Neuronal stem cell (in vitro differentiated cells): ENCODE results near the gene C19orf81.

Experiments
- DNase-seq: peaks from one replicate; pipeline ENCODE4 v3.0.0-alpha.2; 2013; ENCODE audit warnings: low spot score
- H2AFZ ChIP-seq: one replicate; pipeline ENCODE4 v1.6.1; 2013; ENCODE audit warnings: mild to moderate bottlenecking, low read length, inconsistent platforms
- H2AK5ac ChIP-seq: 2 replicates; pipeline ENCODE4 v1.6.1; 2013; ENCODE audit warnings: low read depth, mild to moderate bottlenecking, inconsistent platforms, low read length, moderate library complexity, mixed read lengths
- H2BK120ac ChIP-seq: 2 replicates; pipeline ENCODE4 v1.6.1; 2013; ENCODE audit warnings: low read depth, mild to moderate bottlenecking, inconsistent platforms, low read length, moderate library complexity, mixed read lengths
- H2BK12ac ChIP-seq: one replicate; pipeline ENCODE4 v1.6.1; 2013; ENCODE audit warnings: low read length, inconsistent platforms
- H2BK15ac ChIP-seq: 2 replicates; pipeline ENCODE4 v1.6.1; 2013; ENCODE audit warnings: mild to moderate bottlenecking, low read length, inconsistent platforms, mixed read lengths
- H2BK5ac ChIP-seq: one replicate; pipeline ENCODE4 v1.6.1; 2013; ENCODE audit warnings: inconsistent platforms, mild to moderate bottlenecking, low read length, moderate library complexity
- H3K14ac ChIP-seq: one replicate; pipeline ENCODE4 v1.6.1; 2013; ENCODE audit warnings: low read length, inconsistent platforms
- H3K18ac ChIP-seq: 2 replicates; pipeline ENCODE4 v1.6.1; 2013; ENCODE audit warnings: low read length, inconsistent platforms
- H3K23ac ChIP-seq: 2 replicates; pipeline ENCODE4 v1.6.1; 2013; ENCODE audit warnings: low read depth, mild to moderate bottlenecking, mixed read lengths, low read length, inconsistent platforms; ENCODE audit not compliant: poor library complexity
- H3K27ac ChIP-seq: replicated peaks from 3 replicates; pipeline ENCODE4 v1.5.1; 2013; ENCODE audit warnings: low read length, inconsistent platforms
- H3K27me3 ChIP-seq, 3 experiments: 2 replicates each; pipeline ENCODE4 v1.6.1; 2013; ENCODE audit warnings: low read length in 3 of 3, mild to moderate bottlenecking in 2 of 3, inconsistent platforms in 1 of 3, low read depth in 1 of 3, mixed read lengths in 1 of 3, moderate library complexity in 1 of 3; ENCODE audit not compliant: control insufficient read depth in 3 of 3, insufficient read depth in 3 of 3
- H3K36me3 ChIP-seq, 2 donors: replicated peaks in 1 of 2; 2 replicates each; pipeline ENCODE4 v1.6.1; 2013; ENCODE audit warnings: low read length in 2 of 2; ENCODE audit not compliant: control insufficient read depth in 2 of 2, insufficient read depth in 2 of 2
- H3K4ac ChIP-seq: 2 replicates; pipeline ENCODE4 v1.6.1; 2013; ENCODE audit warnings: inconsistent platforms, mild to moderate bottlenecking, low read length, moderate library complexity
- H3K4me1 ChIP-seq, 2 donors: 1 replicate in 1 of 2; 2 replicates in 1 of 2; pipeline ENCODE4 v1.6.1; 2013; ENCODE audit warnings: low read length in 2 of 2, low read depth in 1 of 2; ENCODE audit not compliant: control insufficient read depth in 2 of 2, insufficient read depth in 1 of 2
- H3K4me2 ChIP-seq: one replicate; pipeline ENCODE4 v1.6.1; 2013; ENCODE audit warnings: mild to moderate bottlenecking, low read length, inconsistent platforms; ENCODE audit not compliant: insufficient read depth, poor library complexity, severe bottlenecking
- H3K4me3 ChIP-seq, 2 donors: 2 replicates each; pipeline ENCODE4 v1.5.1; 2013; ENCODE audit warnings: low read length in 2 of 2, mild to moderate bottlenecking in 2 of 2, inconsistent platforms in 1 of 2, moderate library complexity in 1 of 2
- H3K79me1 ChIP-seq: one replicate; pipeline ENCODE4 v1.6.1; 2013; ENCODE audit warnings: low read depth, mild to moderate bottlenecking, inconsistent platforms, low read length, moderate library complexity
- H3K9ac ChIP-seq: one replicate; pipeline ENCODE4 v1.6.1; 2013; ENCODE audit warnings: mild to moderate bottlenecking, low read depth, low read length, inconsistent platforms; ENCODE audit not compliant: poor library complexity
- H3K9me3 ChIP-seq, 2 donors: replicated peaks in 1 of 2; 2 replicates each; pipeline versions ENCODE3 to v1.6.1; 2013; ENCODE audit warnings: low read length in 2 of 2, mild to moderate bottlenecking in 2 of 2, inconsistent platforms in 1 of 2, low read depth in 1 of 2, mixed read lengths in 1 of 2, moderate library complexity in 1 of 2; ENCODE audit not compliant: control insufficient read depth in 2 of 2, insufficient read depth in 1 of 2
- H4K8ac ChIP-seq: one replicate; pipeline ENCODE4 v1.6.1; 2013; ENCODE audit warnings: low read depth, mild to moderate bottlenecking, inconsistent platforms, low read length, moderate library complexity
- H4K91ac ChIP-seq: one replicate; pipeline ENCODE4 v1.6.1; 2013; ENCODE audit warnings: low read length, low read depth, mild to moderate bottlenecking, inconsistent platforms; ENCODE audit not compliant: poor library complexity
- WGBS, 2 donors: extraction: QIAGEN DNeasy Blood & Tissue Kit; methylation state at CpG; one replicate each; pipeline ENCODE4 v1.1.7; 2013; ENCODE audit warnings: missing lambda C conversion rate in 2 of 2, mixed read lengths in 1 of 2; ENCODE audit not compliant: insufficient read length in 2 of 2, insufficient replicate concordance in 1 of 2; ENCODE audit errors: extremely low coverage in 2 of 2; 5-methylcytosine and 5-hydroxymethylcytosine counted together

C19orf81 gene

DNA sequence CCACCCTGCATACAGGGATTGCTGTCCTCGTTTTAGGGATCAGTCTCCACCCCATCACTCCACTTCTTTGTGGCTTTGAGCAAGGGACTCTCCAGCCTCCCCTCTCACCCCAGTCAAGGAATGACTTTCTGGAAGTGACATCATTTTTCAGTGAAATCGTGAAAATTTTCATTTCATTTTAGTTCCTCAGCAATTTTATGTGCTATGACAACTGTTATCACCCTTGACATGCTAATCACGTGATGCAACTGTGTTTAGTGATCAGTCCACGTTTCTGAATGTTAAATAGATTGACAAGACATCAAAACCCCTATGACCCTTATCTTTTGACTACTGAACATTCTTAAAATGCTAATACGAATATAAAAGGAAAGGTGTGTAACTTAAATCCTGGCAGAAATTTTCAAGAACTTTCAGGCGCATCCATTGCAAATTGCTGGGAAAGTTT lies 8.0 kb downstream of the C19orf81 start:
- H2BK5ac ChIP-seq = no peak overlapping the region
- no peaks in the 10 kb centered on the region for H3K36me3 ChIP-seq
- no peak for DNase-seq
- H3K79me1 ChIP-seq = no peaks in the 10 kb centered on the region
- H3K27me3 ChIP-seq = no peaks in the 10 kb centered on the region
- H2AK5ac ChIP-seq = no peak overlapping the region
- no peak overlapping the region for H4K8ac ChIP-seq
- H3K4me3 ChIP-seq = peak overlapping the region in 1 of 2 donors; percentile 67
- H3K4me1 ChIP-seq = peaks cover 21 to 29% of the 10 kb centered on the region in 2 donors
- no peak overlapping the region for H2BK15ac ChIP-seq
- H3K4ac ChIP-seq = no peak overlapping the region
- no peak overlapping the region for H3K27ac ChIP-seq
- H3K9me3 ChIP-seq = peaks cover 0 to 4% of the 10 kb centered on the region in 2 donors
- H3K23ac ChIP-seq = no peak overlapping the region
- no peak overlapping the region for H3K14ac ChIP-seq
- no peak overlapping the region for H3K4me2 ChIP-seq
- no peak overlapping the region for H2BK120ac ChIP-seq
- H4K91ac ChIP-seq = no peak overlapping the region
- peak overlapping the region; percentile 92 for H2AFZ ChIP-seq
- no CpG with 5 or more reads among the region's 6 CpGs for WGBS, 2 donors
- no peak overlapping the region for H3K18ac ChIP-seq
- no peak overlapping the region for H2BK12ac ChIP-seq
- no peak overlapping the region for H3K9ac ChIP-seq

DNA sequence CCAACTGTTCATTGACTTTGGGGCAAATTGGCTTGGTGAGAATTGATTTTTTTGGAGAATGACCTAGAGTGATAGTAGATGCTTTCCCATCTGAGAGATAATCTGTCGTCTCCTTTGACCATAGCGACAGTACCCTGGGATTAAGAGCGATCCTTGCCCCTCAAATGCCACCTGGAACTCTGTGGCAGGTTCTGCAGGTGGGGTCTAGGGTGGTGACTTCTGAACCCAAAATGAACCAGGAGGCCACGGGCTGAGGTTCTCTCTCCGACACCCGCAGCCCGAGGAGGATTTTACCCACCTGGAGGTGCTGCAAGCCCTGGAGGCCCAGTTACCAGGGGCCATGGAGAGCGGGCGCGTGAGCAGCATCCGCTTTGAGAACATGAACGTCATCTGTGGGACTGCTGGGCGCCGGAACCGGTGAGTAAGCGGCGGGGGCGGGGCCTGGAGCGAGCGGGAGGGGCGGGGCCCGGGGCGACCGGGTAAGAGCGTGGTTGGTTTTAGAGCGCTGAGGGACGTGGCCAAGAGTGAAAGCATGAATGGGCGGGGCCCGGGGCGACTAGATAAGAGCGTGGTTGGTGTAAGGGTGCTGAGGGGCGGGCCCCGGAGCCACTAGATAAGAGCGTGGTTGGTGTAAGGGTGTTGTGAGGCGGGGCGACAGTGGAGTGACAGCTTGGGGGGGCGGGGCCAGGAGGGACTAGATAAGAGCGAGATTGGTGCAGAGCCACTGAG lies 8.6 kb downstream of the C19orf81 start:
- no peak overlapping the region for H2BK12ac ChIP-seq
- no CpG with 5 or more reads among the region's 38 CpGs for WGBS, 2 donors
- no peak overlapping the region for H3K4ac ChIP-seq
- H3K9ac ChIP-seq = peak overlapping the region; percentile 85
- peak overlapping the region; percentile 99 for H3K4me2 ChIP-seq
- peak overlapping the region; percentile 94 for H3K23ac ChIP-seq
- no peak overlapping the region for H2BK120ac ChIP-seq
- peak; percentile 100 for DNase-seq
- peak overlapping the region; percentile 67 to 91 for H3K4me3 ChIP-seq
- H3K27ac ChIP-seq = peak overlapping the region; percentile 72
- peak overlapping the region; percentile 84 for H3K18ac ChIP-seq
- peaks cover 0 to 4% of the 10 kb centered on the region in 2 donors for H3K9me3 ChIP-seq
- no peaks in the 10 kb centered on the region for H3K79me1 ChIP-seq
- H3K27me3 ChIP-seq = no peaks in the 10 kb centered on the region
- H3K4me1 ChIP-seq = peaks cover 23 to 31% of the 10 kb centered on the region in 2 donors
- H2BK5ac ChIP-seq = peak overlapping the region; percentile 100
- H2AK5ac ChIP-seq = no peak overlapping the region
- H4K8ac ChIP-seq = no peak overlapping the region
- H2BK15ac ChIP-seq = no peak overlapping the region
- H4K91ac ChIP-seq = no peak overlapping the region
- H3K36me3 ChIP-seq = no peaks in the 10 kb centered on the region
- H3K14ac ChIP-seq = no peak overlapping the region
- H2AFZ ChIP-seq = peak overlapping the region; percentile 92

GRCh38 chr19:50658441-50659317 lies 9.4 kb downstream of the C19orf81 start:
- Histone ChIP-seq H3K23ac (peak overlapping the region; percentile 94), H3K14ac (peak overlapping the region; percentile 94), H3K27me3 (no peaks in the 10 kb centered on the region), H3K9me3 (peaks cover 0 to 4% of the 10 kb centered on the region in 2 donors), H3K4me3 (peak overlapping the region; percentile 56 to 94), H2AFZ (peak overlapping the region; percentile 61), H2BK120ac (peak overlapping the region; percentile 98), H3K4me1 (peaks cover 21 to 27% of the 10 kb centered on the region in 2 donors), H4K8ac (no peak overlapping the region), H3K79me1 (no peaks in the 10 kb centered on the region), H2BK5ac (peak overlapping the region; percentile 100), H3K4me2 (peak overlapping the region; percentile 99), H2BK12ac (peak overlapping the region; percentile 82), H3K18ac (peak overlapping the region; percentile 99), H2AK5ac (peak overlapping the region; percentile 100), H3K27ac (peak overlapping the region; percentile 97), H3K4ac (peak overlapping the region; percentile 99), H2BK15ac (peak overlapping the region; percentile 96), H4K91ac (no peak overlapping the region), H3K36me3 (no peaks in the 10 kb centered on the region), H3K9ac (peak overlapping the region; percentile 98)
- WGBS, 2 donors = no CpG with 5 or more reads among the region's 67 CpGs
- DNase-seq = peak; percentile 93
